ENCODE data around the gene RPL39.

RPL39 gene

DNA sequence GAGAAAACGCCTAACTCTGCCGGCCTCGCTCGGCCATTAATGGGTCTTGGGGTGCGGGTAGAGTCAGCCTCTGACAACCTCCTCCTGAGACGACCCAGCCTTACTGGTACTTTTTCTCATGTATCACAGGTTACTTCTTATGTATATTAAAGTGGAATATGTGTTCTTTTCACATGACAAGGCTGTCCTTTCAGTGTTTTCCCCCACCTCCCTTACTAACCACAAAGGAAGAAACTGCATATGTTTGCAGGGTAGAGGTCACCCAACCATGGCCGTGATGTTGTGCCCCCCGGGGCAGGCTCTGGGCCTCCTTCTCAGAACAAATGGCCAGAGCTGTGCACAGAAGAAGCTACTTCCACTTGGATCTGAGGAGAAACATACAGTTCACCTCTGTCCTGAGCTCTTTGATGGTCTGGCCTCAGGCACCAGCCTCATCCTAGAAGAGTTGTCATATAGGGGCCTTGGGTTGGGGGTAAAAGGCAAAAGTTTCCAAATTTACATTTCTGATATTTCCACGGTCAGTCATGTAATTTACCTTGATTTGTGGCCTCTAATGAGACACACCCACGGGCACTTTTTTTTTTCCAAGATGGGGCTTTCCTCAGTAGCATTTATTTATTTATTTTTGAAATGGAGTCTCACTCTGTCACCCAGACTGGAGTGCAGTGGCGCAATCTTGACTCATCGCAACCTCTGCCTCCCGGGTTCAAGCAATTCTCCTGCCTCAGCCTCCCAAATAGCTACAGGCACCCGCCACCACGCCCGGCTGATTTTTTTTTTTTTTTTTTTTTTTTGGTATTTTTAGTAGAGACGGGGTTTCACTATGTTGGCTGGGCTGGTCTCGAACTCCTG is 31.2 kb downstream of the RPL39 start:
- Histone ChIP-seq H3K4me2 (ENCODE audit: low read depth, low read length, poor library complexity, severe bottlenecking) (no peak overlapping the region), H3K4me3 (ENCODE audit: low read length, poor library complexity, severe bottlenecking) (no peak overlapping the region)
- TF ChIP-seq, protein P1, sequence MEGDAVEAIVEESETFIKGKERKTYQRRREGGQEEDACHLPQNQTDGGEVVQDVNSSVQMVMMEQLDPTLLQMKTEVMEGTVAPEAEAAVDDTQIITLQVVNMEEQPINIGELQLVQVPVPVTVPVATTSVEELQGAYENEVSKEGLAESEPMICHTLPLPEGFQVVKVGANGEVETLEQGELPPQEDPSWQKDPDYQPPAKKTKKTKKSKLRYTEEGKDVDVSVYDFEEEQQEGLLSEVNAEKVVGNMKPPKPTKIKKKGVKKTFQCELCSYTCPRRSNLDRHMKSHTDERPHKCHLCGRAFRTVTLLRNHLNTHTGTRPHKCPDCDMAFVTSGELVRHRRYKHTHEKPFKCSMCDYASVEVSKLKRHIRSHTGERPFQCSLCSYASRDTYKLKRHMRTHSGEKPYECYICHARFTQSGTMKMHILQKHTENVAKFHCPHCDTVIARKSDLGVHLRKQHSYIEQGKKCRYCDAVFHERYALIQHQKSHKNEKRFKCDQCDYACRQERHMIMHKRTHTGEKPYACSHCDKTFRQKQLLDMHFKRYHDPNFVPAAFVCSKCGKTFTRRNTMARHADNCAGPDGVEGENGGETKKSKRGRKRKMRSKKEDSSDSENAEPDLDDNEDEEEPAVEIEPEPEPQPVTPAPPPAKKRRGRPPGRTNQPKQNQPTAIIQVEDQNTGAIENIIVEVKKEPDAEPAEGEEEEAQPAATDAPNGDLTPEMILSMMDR (conservative IDR thresholded peaks at IDR 0.05; ENCODE audit: low read length), result no peak
- TF ChIP-seq EZH2phosphoT487 (IDR thresholded peaks at IDR 0.05; ENCODE audit: borderline replicate concordance), result no peak

DNA sequence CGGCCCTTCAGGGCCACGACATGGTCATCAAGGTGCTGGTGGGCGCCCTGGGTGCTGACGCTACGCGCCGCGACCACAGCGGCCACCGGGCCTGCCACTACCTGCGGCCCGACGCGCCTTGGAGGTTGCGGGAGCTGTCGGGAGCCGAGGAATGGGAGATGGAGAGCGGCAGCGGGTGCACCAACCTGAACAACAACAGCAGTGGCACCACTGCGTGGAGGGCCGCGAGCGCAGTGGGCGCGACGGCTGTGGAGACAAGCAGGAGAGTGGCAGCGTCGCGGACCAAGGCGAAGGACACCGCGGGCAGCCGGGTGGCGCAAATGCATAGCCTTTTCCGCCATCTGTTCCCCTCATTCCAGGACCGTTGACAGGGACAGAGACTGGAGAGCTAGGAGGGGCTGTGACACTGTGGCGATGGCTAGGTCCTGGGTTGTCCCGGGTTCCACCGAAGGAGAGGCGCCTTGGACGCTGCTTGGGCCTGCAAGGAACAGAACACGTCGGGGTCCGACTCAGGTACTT is 32.1 kb downstream of the RPL39 start:
- no peaks in the 10 kb centered on the region for H3K36me3 ChIP-seq (ENCODE audit: insufficient read depth, low read length)
- H3K4me2 ChIP-seq (ENCODE audit: low read depth, low read length, poor library complexity, severe bottlenecking), result no peak overlapping the region
- no peak for TF ChIP-seq EZH2phosphoT487 (IDR thresholded peaks at IDR 0.05; ENCODE audit: borderline replicate concordance)
- TF ChIP-seq, protein P1 (conservative IDR thresholded peaks at IDR 0.05; ENCODE audit: low read length), result no peak
- H3K9me3 ChIP-seq (ENCODE audit: insufficient read depth, low read depth, low read length), result no peaks in the 10 kb centered on the region
- no peak overlapping the region for H2AFZ ChIP-seq (ENCODE audit: low read length)
- H3K4me1 ChIP-seq (ENCODE audit: insufficient read depth, low read length, poor library complexity, severe bottlenecking), result no peaks in the 10 kb centered on the region
- no peak overlapping the region for H3K9ac ChIP-seq (ENCODE audit: low read depth, low read length, poor library complexity, severe bottlenecking)
- H4K20me1 ChIP-seq (ENCODE audit: insufficient read depth, low read length, poor library complexity, severe bottlenecking), result no peaks in the 10 kb centered on the region
- no peak overlapping the region for H3K4me3 ChIP-seq (ENCODE audit: low read length, poor library complexity, severe bottlenecking)
- no peaks in the 10 kb centered on the region for H3K27me3 ChIP-seq (ENCODE audit: insufficient read depth, low read length, poor library complexity, severe bottlenecking)
- no peaks in the 10 kb centered on the region for H3K9me2 ChIP-seq (replicated peaks; ENCODE audit: low read depth, low read length)
- no peaks in the 10 kb centered on the region for H3K79me2 ChIP-seq (ENCODE audit: insufficient read depth, low read length)
- no peaks in the 10 kb centered on the region for H3F3A ChIP-seq (ENCODE audit: low read depth)

More for the DNA sequence above, 31.2 kb downstream of the RPL39 start:
- Histone ChIP-seq H3K36me3 (ENCODE audit: insufficient read depth, low read length) (no peaks in the 10 kb centered on the region), H3F3A (ENCODE audit: low read depth) (no peaks in the 10 kb centered on the region), H3K9me2 (replicated peaks; ENCODE audit: low read depth, low read length) (no peaks in the 10 kb centered on the region), H4K20me1 (ENCODE audit: insufficient read depth, low read length, poor library complexity, severe bottlenecking) (no peaks in the 10 kb centered on the region), H3K9me3 (ENCODE audit: insufficient read depth, low read depth, low read length) (no peaks in the 10 kb centered on the region), H3K27me3 (ENCODE audit: insufficient read depth, low read length, poor library complexity, severe bottlenecking) (no peaks in the 10 kb centered on the region), H3K4me1 (ENCODE audit: insufficient read depth, low read length, poor library complexity, severe bottlenecking) (no peaks in the 10 kb centered on the region), H3K9ac (ENCODE audit: low read depth, low read length, poor library complexity, severe bottlenecking) (no peak overlapping the region), H3K79me2 (ENCODE audit: insufficient read depth, low read length) (no peaks in the 10 kb centered on the region), H2AFZ (ENCODE audit: low read length) (no peak overlapping the region; the same call in 1 of the 2 replicates)

DNA sequence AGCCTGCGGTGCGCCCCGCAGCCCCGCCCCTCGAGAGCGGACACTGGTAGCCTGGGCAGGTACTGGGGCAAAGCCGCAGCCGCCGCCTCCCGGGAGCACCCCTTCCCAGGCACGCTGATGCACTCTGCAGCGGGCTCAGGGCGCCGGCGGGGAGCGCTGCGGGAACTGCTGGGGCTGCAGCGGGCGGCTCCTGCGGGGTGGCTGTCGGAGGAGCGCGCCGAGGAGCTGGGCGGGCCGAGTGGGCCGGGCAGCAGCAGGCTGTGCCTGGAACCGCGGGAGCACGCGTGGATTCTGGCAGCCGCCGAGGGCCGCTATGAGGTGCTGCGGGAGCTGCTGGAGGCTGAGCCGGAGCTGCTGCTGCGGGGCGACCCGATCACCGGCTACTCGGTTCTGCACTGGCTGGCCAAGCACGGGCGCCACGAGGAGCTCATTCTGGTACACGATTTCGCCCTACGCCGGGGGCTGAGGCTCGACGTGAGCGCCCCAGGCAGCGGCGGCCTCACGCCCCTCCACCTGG is 32.6 kb downstream of the RPL39 start:
- H3K9me2 ChIP-seq (replicated peaks; ENCODE audit: low read depth, low read length), result no peaks in the 10 kb centered on the region
- H3K4me2 ChIP-seq (ENCODE audit: low read depth, low read length, poor library complexity, severe bottlenecking), result no peak overlapping the region
- no peaks in the 10 kb centered on the region for H3K9me3 ChIP-seq (ENCODE audit: insufficient read depth, low read depth, low read length)
- H3K9ac ChIP-seq (ENCODE audit: low read depth, low read length, poor library complexity, severe bottlenecking), result no peak overlapping the region
- H3K4me1 ChIP-seq (ENCODE audit: insufficient read depth, low read length, poor library complexity, severe bottlenecking), result no peaks in the 10 kb centered on the region
- H3K36me3 ChIP-seq (ENCODE audit: insufficient read depth, low read length), result no peaks in the 10 kb centered on the region
- no peak overlapping the region for H3K4me3 ChIP-seq (ENCODE audit: low read length, poor library complexity, severe bottlenecking)
- no peaks in the 10 kb centered on the region for H3F3A ChIP-seq (ENCODE audit: low read depth)
- H2AFZ ChIP-seq (ENCODE audit: low read length), result no peak overlapping the region
- TF ChIP-seq EZH2phosphoT487 (IDR thresholded peaks at IDR 0.05; ENCODE audit: borderline replicate concordance), result no peak
- TF ChIP-seq, protein P1 (conservative IDR thresholded peaks at IDR 0.05; ENCODE audit: low read length), result no peak
- no peaks in the 10 kb centered on the region for H4K20me1 ChIP-seq (ENCODE audit: insufficient read depth, low read length, poor library complexity, severe bottlenecking)
- H3K27me3 ChIP-seq (ENCODE audit: insufficient read depth, low read length, poor library complexity, severe bottlenecking), result no peaks in the 10 kb centered on the region
- H3K79me2 ChIP-seq (ENCODE audit: insufficient read depth, low read length), result no peaks in the 10 kb centered on the region
